GM23248 (cell line): ENCODE measurements around the gene AKAP10. TPM values are rescaled to one million over a fixed set of nuclear protein-coding genes. Genes with fewer than 3 reads are reported as not detected.

ENCODE experiments used
- DNase-seq: peaks from one replicate; pipeline ENCODE4 v3.0.0-alpha.2; 2015
- H2AFZ ChIP-seq: fragments of 200-600 bp; sonication (generic); 2 replicates; pipeline ENCODE4 v1.6.1; 2016; ENCODE audit warnings: antibody characterized with exemption
- H3F3A ChIP-seq: fragments of 200-600 bp; sonication (generic); 2 replicates; pipeline ENCODE4 v1.6.1; 2016; ENCODE audit warnings: mild to moderate bottlenecking, antibody characterized with exemption, mixed run types; ENCODE audit not compliant: insufficient read depth
- H3K27ac ChIP-seq: fragments of 200-600 bp; sonication (generic); 2 replicates; pipeline ENCODE4 v1.5.1; 2016; ENCODE audit warnings: mild to moderate bottlenecking
- H3K27me3 ChIP-seq: fragments of 200-600 bp; sonication (generic); replicated peaks from 2 replicates; pipeline ENCODE4 v1.6.1; 2016; ENCODE audit warnings: mild to moderate bottlenecking; ENCODE audit not compliant: insufficient read depth
- H3K36me3 ChIP-seq: fragments of 200-600 bp; sonication (generic); 2 replicates; pipeline ENCODE4 v1.6.1; 2016; ENCODE audit warnings: low read depth, mild to moderate bottlenecking
- H3K4me1 ChIP-seq: fragments of 200-600 bp; sonication (generic); 2 replicates; pipeline ENCODE4 v1.6.1; 2016; ENCODE audit warnings: mild to moderate bottlenecking; ENCODE audit not compliant: insufficient read depth
- H3K4me2 ChIP-seq: fragments of 200-600 bp; sonication (generic); one replicate; pipeline ENCODE4 v1.6.1; 2016; ENCODE audit warnings: mild to moderate bottlenecking; ENCODE audit not compliant: unreplicated experiment
- H3K4me3 ChIP-seq: fragments of 200-600 bp; sonication (generic); 2 replicates; pipeline ENCODE4 v1.5.1; 2016; ENCODE audit warnings: mild to moderate bottlenecking
- H3K79me2 ChIP-seq: fragments of 200-600 bp; sonication (generic); 2 replicates; pipeline ENCODE4 v1.6.1; 2016; ENCODE audit warnings: mild to moderate bottlenecking; ENCODE audit not compliant: insufficient read depth
- H3K9ac ChIP-seq: fragments of 200-600 bp; sonication (generic); 2 replicates; pipeline ENCODE4 v1.6.1; 2016; ENCODE audit warnings: mild to moderate bottlenecking
- H3K9me2 ChIP-seq: fragments of 200-600 bp; sonication (generic); 2 replicates; pipeline ENCODE4 v1.6.1; 2016; ENCODE audit warnings: mixed run types, mild to moderate bottlenecking, moderate library complexity; ENCODE audit not compliant: insufficient read depth
- H3K9me3 ChIP-seq: fragments of 200-600 bp; sonication (generic); one replicate; pipeline ENCODE4 v1.6.1; 2017; ENCODE audit warnings: low read depth
- H4K20me1 ChIP-seq: fragments of 200-600 bp; sonication (generic); 2 replicates; pipeline ENCODE4 v1.6.0; 2016; ENCODE audit not compliant: insufficient read depth
- EZH2 ChIP-seq: fragments of 200-600 bp; sonication (generic); IDR thresholded peaks from 2 replicates; pipeline ENCODE4 v1.6.1; 2018; ENCODE audit warnings: antibody characterized with exemption, mild to moderate bottlenecking; ENCODE audit not compliant: insufficient read depth, poor library complexity, severe bottlenecking
- EZH2phosphoT487 ChIP-seq: fragments of 200-600 bp; sonication (generic); IDR thresholded peaks from 2 replicates; pipeline ENCODE4 v1.6.1; 2018; ENCODE audit warnings: antibody characterized with exemption, moderate library complexity, mild to moderate bottlenecking, low read depth; ENCODE audit not compliant: insufficient read depth
- WGBS, 2 experiments: methylation state at CpG; one replicate each; pipeline ENCODE4 v1.1.6; 2015 to 2017; ENCODE audit warnings: low lambda C conversion rate in 2 of 2, low coverage in 1 of 2; ENCODE audit errors: missing lambda C conversion rate in 2 of 2; 5-methylcytosine and 5-hydroxymethylcytosine counted together
- in situ Hi-C: fragments of 300-500 bp; cut with MboI; formaldehyde crosslinking; loops from 2 replicates; pipeline ENCODE4 v1.15.0; 2020
- polyA plus RNA-seq: library from polyadenylated mRNA; unstranded; fragments of >200 nt; fragmentation: Nextera tagmentation; extraction: Ambion mirVana; gene quantifications from 2 replicates; pipeline ENCODE4 v1.2.1, GENCODE V29; 2016
- total RNA-seq: library from RNA; depleted of rRNA; stranded (reverse); fragments of >200 nt; shearing (Covaris generic); gene quantifications from 2 replicates; pipeline ENCODE4 v1.2.3, GENCODE V29; 2014

Gene AKAP10
- total and polyA plus RNA-seq, 2 experiments from 2014 or later, result 18.0 to 26.5 TPM

DNA sequence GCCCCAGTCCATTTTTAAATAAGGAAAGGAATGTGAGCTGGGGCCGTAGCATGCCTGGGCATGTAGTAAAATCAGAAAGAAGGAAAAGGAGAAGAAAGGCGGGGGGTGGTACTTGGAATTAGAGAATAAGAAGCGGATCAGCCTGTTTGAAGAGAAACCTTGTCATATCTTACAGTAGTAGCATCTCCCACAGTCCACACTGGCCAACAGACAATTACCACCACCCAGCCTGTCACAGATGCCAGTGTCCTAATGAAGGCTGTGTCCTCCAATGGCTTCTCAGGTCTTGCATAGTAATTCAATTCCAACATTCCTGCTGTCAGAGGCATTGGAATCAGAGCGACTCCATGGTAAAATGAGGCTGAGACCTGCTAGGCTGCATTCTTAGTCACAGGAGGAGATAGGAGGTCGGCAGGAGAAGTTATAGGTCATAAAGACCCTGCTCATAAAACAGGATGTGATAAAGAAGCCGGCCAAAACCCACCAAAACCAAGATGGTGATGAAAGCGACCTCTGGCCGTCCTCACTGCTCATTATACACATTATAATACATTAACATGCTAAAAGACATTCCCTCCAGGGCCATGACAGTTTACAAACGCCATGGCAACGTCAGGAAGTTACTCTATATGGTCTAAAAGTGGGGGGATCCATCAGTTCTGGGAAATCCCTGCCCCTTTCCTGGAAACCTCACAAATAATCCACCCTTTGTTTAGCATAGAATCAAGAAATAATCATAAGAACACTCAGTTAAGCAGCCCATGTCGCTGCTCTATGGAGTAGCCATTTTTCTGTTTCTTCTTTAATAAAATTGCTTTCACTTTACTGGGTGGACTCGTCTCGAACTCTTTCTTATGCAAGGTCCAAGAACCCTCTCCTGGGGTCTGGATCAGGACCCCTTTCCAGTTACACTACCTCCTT is 9.6 kb upstream of the AKAP10 start:
- Histone ChIP-seq H3K27me3 (0 out of 2 replicates have a peak, but pooled peaks cover 5% of the 10 kb centered on the region), H3K4me2 (no peak overlapping the region), H3K36me3 (no peaks in the 10 kb centered on the region), H3F3A (no peaks in the 10 kb centered on the region), H3K4me3 (no peak overlapping the region), H2AFZ (no peak overlapping the region; the same call in 1 of the 2 replicates), H3K79me2 (no peaks in the 10 kb centered on the region), H4K20me1 (no peaks in the 10 kb centered on the region), H3K27ac (no peak overlapping the region), H3K4me1 (no peaks in the 10 kb centered on the region), H3K9me2 (no peaks in the 10 kb centered on the region), H3K9me3 (no peaks in the 10 kb centered on the region), H3K9ac (no peak overlapping the region)
- no peak for DNase-seq
- in situ Hi-C loops, result loop anchor here (25.0 kb wide), 1 partner anchor 225 kb away; no protein-coding TSS in a partner anchor
- 59 to 61% methylated on average over 13 of the region's 13 CpGs for WGBS, 2 experiments
- TF ChIP-seq EZH2phosphoT487 (no peak), EZH2 (no peak)

DNA sequence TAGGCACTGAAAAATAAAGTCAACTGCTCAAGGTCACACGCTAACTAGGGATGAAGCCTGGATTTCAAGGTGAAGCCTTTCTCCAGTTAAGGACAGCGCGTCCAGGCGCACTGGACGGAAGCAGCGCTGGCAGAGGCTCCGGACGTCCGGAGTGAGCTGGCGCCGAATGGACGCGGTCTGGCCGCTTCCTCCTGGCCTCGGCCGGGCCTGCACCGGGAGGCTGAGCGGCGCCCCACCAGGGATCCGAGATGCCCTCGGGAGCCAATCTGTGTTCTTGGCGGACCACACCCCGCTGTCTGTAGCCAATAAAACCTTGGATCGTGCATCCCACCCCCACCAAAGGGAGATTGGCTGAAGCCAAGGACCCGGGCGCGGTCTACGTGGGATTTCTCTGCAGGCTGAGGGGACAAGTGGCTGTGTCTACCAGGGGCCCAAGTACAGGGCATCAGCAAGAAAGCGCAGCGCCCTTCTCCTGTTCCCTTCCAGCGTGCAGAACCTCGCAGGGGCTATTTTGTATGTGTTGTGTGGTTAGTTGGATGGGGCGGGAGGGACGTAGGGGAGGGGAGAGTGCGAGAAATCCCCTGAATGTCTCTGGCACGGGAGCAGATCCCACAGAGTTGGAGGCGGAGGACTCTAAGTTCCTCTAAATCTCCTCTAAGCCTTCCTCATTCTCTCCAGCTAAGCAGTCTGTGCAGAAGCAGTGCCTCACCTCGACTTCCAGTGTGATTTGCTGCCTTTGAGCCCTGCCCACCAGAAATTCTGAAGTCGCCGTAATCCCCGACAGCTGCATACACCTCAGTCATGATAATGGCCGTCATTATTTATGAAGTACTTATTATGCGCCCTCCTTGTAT is 2.5 kb upstream of the AKAP10 start:
- in situ Hi-C loops, result loop anchor here (25.0 kb wide), 1 partner anchor 232 kb away; no protein-coding TSS in a partner anchor
- Histone ChIP-seq H3K4me2 (no peak overlapping the region), H3K4me1 (peaks cover 13% of the 10 kb centered on the region), H3F3A (no peaks in the 10 kb centered on the region), H3K9me3 (no peaks in the 10 kb centered on the region), H3K9ac (no peak overlapping the region), H4K20me1 (no peaks in the 10 kb centered on the region), H3K79me2 (peaks cover 34% of the 10 kb centered on the region), H3K4me3 (no peak overlapping the region), H3K27me3 (no peaks in the 10 kb centered on the region), H3K27ac (no peak overlapping the region), H2AFZ (no peak overlapping the region), H3K36me3 (no peaks in the 10 kb centered on the region), H3K9me2 (no peaks in the 10 kb centered on the region)
- DNase-seq, result no peak
- 82 to 86% methylated on average over 33 to 43 of the region's 43 CpGs for WGBS, 2 experiments
- no peak for TF ChIP-seq EZH2
- no peak for TF ChIP-seq EZH2phosphoT487

DNA sequence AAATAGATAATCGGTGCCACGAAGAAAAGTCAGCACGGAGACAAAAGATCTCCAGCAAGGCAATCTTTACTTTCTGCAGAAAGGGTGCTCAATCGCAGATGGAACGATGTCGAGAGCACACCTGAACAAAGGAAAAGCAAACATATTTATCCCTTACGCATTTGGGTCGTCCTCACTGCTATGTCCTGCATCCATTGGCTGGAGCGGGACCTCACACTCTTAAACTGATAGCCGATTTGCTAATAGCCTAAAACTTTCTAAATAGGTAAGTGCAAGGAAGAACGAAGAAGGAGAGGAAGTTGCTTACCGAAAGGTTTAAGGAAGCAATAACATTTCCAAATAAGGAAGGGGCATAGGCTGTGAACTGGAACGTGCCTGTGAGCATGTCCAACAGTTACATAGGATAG is 1.2 kb upstream of the AKAP10 start:
- H3K9me2 ChIP-seq, result no peaks in the 10 kb centered on the region
- peak overlapping the region; percentile 98 for H2AFZ ChIP-seq
- no peaks in the 10 kb centered on the region for H4K20me1 ChIP-seq
- H3K4me1 ChIP-seq, result peaks cover 13% of the 10 kb centered on the region
- H3K4me3 ChIP-seq, result no peak overlapping the region
- in situ Hi-C loops, result loop anchor here (25.0 kb wide), 1 partner anchor 233 kb away; no protein-coding TSS in a partner anchor
- no peaks in the 10 kb centered on the region for H3K27me3 ChIP-seq
- no peak overlapping the region for H3K27ac ChIP-seq
- H3K36me3 ChIP-seq, result no peaks in the 10 kb centered on the region
- no peak overlapping the region for H3K9ac ChIP-seq
- 97 to 98% methylated on average over 13 of the region's 13 CpGs for WGBS, 2 experiments
- H3F3A ChIP-seq, result no peaks in the 10 kb centered on the region
- H3K4me2 ChIP-seq, result no peak overlapping the region
- H3K9me3 ChIP-seq, result no peaks in the 10 kb centered on the region
- no peak for DNase-seq
- TF ChIP-seq EZH2, result no peak
- no peak for TF ChIP-seq EZH2phosphoT487
- peaks cover 48% of the 10 kb centered on the region for H3K79me2 ChIP-seq

DNA sequence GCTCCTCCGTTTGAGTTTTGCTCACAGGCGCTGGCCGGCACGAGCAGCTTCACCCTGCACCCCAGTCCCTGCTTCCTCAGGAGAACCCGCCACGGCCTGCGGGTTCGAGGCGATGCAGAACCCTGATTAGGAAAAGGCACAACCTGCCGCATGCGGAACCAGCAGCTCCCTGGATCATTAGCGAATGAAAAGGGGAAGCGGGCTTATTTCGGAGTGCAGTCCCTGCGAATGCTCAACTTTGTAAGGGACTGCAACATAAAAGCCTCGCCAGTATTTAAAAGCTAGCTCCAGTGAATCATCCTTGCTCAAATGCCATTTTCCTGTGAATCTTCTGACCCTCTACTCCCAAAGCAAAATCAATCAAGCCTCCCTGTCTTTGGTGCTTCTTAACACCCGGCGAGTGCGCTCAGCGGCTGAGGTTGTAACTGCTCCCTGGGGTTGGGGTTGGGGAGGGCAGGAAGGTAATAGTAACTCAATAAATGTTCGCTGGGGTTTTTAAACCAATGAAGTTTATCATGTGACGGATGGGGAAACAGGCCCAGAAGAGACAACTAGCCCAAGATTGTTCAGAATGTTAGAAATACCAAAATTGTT is 678 bp upstream of the AKAP10 start:
- no peaks in the 10 kb centered on the region for H3K9me2 ChIP-seq
- H3F3A ChIP-seq, result no peaks in the 10 kb centered on the region
- H3K4me2 ChIP-seq, result peak overlapping the region; percentile 96
- no peak overlapping the region; the same call in 1 of the 2 replicates for H3K27ac ChIP-seq
- peaks cover 13% of the 10 kb centered on the region for H3K4me1 ChIP-seq
- H2AFZ ChIP-seq, result peak overlapping the region; percentile 98
- H3K27me3 ChIP-seq, result no peaks in the 10 kb centered on the region
- H3K36me3 ChIP-seq, result no peaks in the 10 kb centered on the region
- no peaks in the 10 kb centered on the region for H3K9me3 ChIP-seq
- in situ Hi-C loops, result loop anchor here (25.0 kb wide), 1 partner anchor 234 kb away; no protein-coding TSS in a partner anchor
- peaks cover 53% of the 10 kb centered on the region for H3K79me2 ChIP-seq
- TF ChIP-seq EZH2, result no peak
- TF ChIP-seq EZH2phosphoT487, result no peak
- peak overlapping the region; percentile 96 for H3K9ac ChIP-seq
- DNase-seq, result no peak
- H4K20me1 ChIP-seq, result no peaks in the 10 kb centered on the region
- H3K4me3 ChIP-seq, result peak overlapping the region; percentile 97
- WGBS, 2 experiments, result 41 to 46% methylated on average over 22 of the region's 22 CpGs
